ENCODE measurements around the gene FHL3.
A peak's percentile ranks its signal among the peaks of the same experiment; 100 is the strongest.

FHL3 gene, protein sequence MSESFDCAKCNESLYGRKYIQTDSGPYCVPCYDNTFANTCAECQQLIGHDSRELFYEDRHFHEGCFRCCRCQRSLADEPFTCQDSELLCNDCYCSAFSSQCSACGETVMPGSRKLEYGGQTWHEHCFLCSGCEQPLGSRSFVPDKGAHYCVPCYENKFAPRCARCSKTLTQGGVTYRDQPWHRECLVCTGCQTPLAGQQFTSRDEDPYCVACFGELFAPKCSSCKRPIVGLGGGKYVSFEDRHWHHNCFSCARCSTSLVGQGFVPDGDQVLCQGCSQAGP
- total RNA-seq = 4.9 to 6.3 reads per million in 2 experiments

DNA sequence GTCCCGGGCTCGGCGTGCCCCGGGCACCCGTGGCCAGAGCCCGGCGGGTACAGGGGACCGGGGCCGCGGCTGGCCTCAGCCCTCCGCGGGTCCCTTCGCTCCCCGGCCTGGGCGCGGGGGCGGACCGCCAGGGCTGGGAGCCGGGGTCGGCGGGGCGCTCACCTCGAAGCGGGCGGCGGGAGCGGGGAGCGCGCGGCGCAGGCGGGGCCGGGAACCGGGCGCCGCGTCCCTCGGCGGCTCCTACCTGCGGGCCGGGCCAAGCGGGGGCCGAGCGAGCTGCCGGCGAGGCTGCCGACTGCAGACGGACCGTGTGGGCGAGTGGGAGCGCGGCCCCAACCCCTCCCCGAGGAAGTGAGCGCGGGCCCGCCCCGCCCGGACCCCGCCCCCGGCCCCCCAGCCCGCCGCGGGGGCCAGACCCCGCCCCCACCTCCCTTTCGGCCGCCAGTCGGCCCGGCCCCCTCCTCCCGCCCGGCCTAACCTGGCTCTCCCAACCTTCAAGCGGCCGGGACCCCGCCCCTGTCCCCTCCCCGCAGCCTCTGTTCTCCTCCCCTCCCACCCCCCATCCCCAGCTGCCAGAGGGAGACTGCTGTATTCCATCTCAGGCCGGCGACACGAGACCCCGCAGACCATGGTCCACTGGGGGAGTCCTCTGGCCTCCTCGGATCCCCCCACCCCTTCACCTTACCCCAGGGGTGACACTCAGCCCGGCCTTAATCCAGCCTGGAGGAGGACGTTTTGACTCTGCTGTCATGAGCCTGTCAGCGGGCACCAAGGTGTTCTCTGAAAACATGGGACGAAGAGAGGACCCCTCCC is at the start of gene FHL3:
Gene FHL3, minus strand, starts transcription at position 320 of the 813 bp plus-strand sequence. CDS start 6,102 bp downstream, outside the sequence.
- no peak for DNase-seq (ENCODE audit: low read depth)

DNA sequence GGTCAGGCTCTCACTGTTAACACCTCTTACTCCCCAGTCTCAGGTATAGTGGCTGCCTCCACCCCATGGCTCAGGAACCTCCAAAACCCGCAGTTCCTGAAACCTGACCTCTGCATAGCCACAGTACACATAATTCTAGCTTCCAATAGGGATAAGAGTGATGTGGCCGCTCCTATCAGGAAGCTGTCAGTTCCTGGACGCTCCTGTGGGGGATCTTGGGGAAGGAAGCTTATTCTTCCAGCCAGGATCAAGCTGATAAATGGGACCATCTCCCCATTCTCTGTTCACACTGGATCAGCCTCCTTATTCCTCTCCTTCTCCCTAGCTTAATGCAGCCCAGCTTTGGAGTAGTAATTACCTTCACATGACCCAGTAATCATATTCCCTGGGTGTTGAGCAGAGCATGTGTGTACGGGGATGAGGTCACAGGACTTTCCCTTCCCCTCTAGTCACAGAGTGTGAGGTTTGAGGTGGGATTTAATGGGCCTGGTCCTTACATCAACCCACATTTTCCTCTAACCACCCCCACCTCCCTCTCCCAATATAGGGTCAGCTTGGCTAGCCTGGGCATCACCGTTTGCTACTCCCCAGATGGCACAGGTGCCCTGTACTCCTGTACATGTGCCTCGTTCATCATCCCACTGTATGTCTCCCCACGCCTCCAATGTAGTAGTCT is 48.2 kb upstream of the FHL3 start:
- no peak for DNase-seq (ENCODE audit: low read depth)

DNA sequence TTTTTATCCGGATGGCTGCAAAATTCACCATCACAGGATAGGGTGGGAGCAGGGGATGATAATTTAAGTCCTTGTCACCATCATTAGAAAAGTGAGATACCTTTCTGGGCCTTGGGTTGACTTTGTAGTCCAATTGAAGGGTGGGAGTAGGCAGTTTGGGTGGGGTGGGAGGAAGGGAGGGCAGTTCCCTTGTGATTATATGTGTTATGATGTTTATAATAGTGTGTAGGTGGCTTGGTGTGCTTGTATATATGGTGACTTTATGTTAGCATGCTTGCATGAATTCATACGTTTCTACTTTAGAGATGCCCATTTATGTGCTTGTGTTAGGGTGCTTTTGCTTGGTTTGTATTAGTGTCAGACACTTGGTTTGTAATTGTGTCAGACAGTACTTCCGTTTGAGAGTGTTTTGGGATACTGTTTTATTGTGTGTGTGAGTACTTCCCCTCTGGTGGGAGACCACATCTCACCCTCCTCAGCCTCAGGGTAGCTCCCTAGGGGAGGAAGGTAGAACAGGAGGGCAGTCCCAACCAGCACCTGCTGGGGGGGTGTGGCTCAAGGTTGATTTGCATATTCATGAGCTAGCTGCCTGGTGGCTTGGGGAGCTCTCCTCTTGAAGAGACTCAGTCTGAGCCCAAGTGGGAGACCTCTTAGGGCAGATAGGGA is 47.6 kb upstream of the FHL3 start:
- no peak for DNase-seq (ENCODE audit: low read depth)

GRCh38 chr1:38051079-38051543 is 45.8 kb upstream of the FHL3 start:
- DNase-seq (ENCODE audit: low read depth) = no peak

- DNase-seq (ENCODE audit: low read depth) = no peak
These were observed 45.2 kb upstream of the FHL3 start for GRCh38 chr1:38050397-38051078.

DNA sequence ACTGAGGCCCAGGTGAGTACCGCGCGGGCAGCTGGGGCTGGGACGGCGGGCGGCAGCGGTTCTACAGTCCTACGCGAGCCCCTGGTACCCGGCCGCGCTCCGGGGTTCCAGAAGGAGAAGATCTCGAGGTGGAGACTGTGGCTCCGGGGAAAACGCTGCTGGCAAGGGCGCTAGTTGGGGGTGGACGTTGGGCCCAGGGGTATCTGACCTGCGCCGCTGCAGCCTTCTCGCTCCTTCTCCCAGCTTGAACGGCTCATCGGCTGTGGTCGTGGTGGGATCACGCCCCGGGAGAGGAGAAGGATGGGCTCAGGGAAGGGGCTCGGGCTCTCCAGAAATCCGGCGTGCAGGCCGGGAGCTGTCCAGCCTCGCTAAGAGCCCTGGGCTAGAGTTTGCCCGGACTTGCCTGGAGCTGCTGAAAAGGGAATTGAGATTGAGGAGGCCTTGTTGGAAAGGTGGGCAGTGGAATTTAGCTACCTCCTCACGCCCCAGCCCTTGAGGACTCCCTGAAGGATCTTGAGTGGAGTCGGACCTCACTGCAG is 42.4 kb upstream of the FHL3 start:
- no peak for DNase-seq (ENCODE audit: low read depth)

- peak; percentile 61 for DNase-seq (ENCODE audit: low read depth)
These were observed 41.7 kb upstream of the FHL3 start for GRCh38 chr1:38046884-38047602.

DNA sequence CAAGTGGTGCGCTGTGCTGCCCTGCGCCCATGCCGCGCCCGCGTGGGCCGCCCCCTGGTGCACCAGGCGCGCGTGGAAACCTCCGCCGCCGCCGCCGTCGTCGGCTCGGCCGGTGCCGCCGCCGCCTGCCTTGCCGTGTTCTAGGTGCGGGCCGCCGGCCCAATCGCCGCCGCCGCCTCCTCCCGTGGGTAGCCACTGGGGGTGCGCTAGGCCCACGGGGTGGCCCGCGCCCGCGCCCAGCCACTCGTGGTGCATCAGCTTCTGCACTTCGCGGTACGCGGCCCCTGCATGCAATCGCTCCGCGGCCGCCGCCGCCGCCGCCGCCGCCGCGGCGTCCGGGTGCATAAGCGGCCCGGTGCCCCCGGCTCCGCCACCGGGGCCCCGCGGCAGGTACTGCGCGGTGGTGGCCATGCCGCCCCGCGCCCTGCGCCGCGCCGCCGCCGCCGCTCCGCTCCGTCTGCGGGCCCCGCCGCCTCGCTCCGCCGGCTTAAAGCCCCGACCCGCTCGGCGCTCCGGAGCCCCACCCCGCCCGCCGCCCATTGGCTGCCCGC is 41.1 kb upstream of the FHL3 start, which contains the start of gene POU3F1:
Gene POU3F1, minus strand, starts transcription at position 461 of the 551 bp plus-strand sequence. Its CDS starts 50 bp downstream, at position 411.
- no peak for DNase-seq (ENCODE audit: low read depth)

GRCh38 chr1:38045401-38046332 is 40.4 kb upstream of the FHL3 start:
- no peak for DNase-seq (ENCODE audit: low read depth)

DNA sequence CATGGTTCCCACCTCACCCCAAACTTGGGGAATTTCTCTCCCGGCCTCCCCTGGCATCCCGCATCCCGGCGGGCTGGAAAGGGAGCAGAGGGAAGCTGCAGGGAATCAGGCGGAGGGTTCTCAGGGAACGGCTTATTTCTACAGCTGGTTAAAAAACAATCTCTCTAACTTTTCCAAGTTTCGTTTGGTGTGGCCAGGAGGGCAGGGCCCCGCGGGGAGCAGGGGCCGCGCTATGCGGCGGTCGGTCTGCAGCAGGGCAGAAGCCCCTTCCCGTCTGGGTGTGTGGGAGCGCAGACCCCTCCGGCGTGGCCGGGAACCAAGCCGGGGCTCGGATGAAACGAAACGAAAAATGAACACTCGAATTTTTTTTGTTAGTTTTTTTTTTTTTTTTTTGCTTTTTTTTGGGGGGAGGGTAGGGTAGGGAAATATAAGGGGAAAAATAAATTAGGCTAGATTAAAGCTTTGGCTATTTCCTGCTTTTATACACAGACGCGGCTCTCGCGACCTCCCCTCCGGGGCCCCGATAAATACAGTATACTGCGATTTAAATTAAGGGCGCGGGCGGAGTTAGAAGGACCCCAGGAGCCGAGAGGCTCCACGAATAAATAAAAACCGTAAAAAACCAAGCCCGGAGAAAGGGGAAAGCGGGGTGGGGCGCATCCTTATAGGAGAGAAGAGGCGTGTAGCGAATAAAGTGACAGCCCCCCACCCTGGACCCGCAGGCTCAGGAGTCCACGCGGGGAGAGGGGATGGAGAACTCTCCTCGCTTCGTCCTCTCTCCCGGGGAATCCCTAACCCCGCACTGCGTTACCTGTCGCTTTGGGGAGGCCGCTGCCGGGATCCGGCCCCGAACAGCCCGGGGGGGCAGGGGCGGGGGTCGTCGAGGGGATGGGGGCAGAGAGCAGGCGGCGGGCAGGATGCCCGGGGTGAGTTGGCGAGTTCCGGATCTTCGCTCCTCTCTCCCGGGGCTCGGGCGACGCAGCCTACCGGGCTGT is 39.2 kb upstream of the FHL3 start:
- DNase-seq (ENCODE audit: low read depth) = no peak

- DNase-seq (ENCODE audit: low read depth) = no peak
These were observed 37.9 kb upstream of the FHL3 start for GRCh38 chr1:38043036-38043747.

DNA sequence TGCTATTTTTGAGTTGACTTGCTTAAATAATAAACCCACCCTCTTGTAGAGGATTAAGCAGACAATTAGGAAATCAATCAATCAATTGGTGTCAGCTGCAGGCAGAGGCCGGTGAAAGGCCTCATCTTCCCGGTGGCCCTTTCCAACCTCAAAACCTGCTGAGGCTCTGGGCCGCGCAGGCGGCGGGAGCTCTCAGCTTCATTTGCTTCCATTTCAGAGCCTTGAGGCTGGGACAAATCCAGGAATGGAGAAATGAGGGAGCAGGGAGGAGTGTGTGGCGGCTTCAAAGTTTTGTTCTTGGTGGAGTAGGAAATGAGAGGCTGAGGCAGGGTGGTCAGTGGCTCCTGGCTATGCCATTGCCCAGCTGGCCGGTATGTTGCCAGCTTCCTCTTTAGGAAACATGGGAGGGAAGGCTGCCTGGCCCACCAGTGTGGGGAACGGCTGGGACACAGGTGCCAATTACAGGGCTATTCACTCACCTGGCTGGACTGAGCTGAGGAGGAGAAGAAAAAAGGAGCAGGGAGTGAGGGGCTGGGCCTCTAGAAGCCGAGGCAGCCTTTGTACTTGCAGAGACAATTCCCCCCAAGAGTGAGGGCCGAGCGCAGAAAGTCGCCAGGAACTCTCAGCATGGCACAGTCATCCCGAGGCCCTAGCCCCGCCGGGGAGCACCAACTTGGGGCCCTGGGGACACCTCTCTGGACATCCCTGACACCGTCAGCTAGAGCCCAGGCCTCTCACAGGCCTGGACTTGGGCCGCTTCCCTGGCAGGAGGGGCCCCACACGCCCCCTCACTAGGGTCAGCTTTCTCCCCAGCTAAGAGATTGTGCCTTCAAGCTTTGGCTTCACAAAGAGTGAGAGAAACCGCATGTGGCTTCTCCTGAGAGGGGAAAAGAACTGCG is 36.9 kb upstream of the FHL3 start:
- DNase-seq (ENCODE audit: low read depth) = no peak

GRCh38 chr1:38039331-38040088 is 34.2 kb upstream of the FHL3 start:
- no peak for DNase-seq (ENCODE audit: low read depth)

GRCh38 chr1:38038861-38039260 is 33.5 kb upstream of the FHL3 start:
- no peak for DNase-seq (ENCODE audit: low read depth)

Data from T follicular helper cell (primary cell).